DOHH2 (cell line): ENCODE measurements around the gene CRISPLD2.

Source experiments
- H3F3A ChIP-seq: fragments of 200-600 bp; sonication (generic), shearing (Covaris generic); 2 replicates; pipeline ENCODE4 v1.6.0; 2016; ENCODE audit warnings: antibody characterized with exemption, mild to moderate bottlenecking; ENCODE audit not compliant: control insufficient read depth, insufficient read depth
- H3K27ac ChIP-seq: fragments of 200-600 bp; sonication (generic); 2 replicates; pipeline ENCODE4 v1.5.1; 2014; ENCODE audit warnings: low read depth, mild to moderate bottlenecking, low read length, moderate library complexity
- H3K27me3 ChIP-seq: fragments of 200-600 bp; sonication (generic); 2 replicates; pipeline ENCODE4 v1.6.1; 2014; ENCODE audit warnings: mild to moderate bottlenecking, low read length, mixed read lengths; ENCODE audit not compliant: control insufficient read depth
- H3K36me3 ChIP-seq: fragments of 200-600 bp; sonication (generic); 2 replicates; pipeline ENCODE4 v1.6.1; 2014; ENCODE audit warnings: mild to moderate bottlenecking, low read length, moderate library complexity, mixed read lengths; ENCODE audit not compliant: control insufficient read depth
- H3K4me1 ChIP-seq: fragments of 200-600 bp; sonication (generic); 2 replicates; pipeline ENCODE4 v1.6.1; 2014; ENCODE audit warnings: mild to moderate bottlenecking, low read length, mixed read lengths; ENCODE audit not compliant: control insufficient read depth
- H3K4me2 ChIP-seq: fragments of 200-600 bp; sonication (generic); 2 replicates; pipeline ENCODE4 v1.6.0; 2014; ENCODE audit warnings: mild to moderate bottlenecking, low read length, moderate library complexity
- H3K4me3 ChIP-seq: fragments of 200-600 bp; sonication (generic); 2 replicates; pipeline ENCODE4 v1.5.1; 2014; ENCODE audit warnings: mild to moderate bottlenecking, low read length, mixed read lengths
- H3K79me2 ChIP-seq: fragments of 200-600 bp; sonication (generic); 2 replicates; pipeline ENCODE4 v1.6.1; 2014; ENCODE audit warnings: mild to moderate bottlenecking, low read length, mixed read lengths; ENCODE audit not compliant: control insufficient read depth
- H3K9me2 ChIP-seq: fragments of 200-600 bp; sonication (generic); replicated peaks from 2 replicates; pipeline ENCODE4 v1.6.1; 2014; ENCODE audit warnings: mild to moderate bottlenecking, low read length, mixed read lengths; ENCODE audit not compliant: control insufficient read depth
- H3K9me3 ChIP-seq: fragments of 200-600 bp; sonication (generic); 2 replicates; pipeline ENCODE4 v1.6.1; 2014; ENCODE audit warnings: antibody characterized with exemption, low read length, mixed read lengths; ENCODE audit not compliant: control insufficient read depth, insufficient read depth
- H4K20me1 ChIP-seq: fragments of 200-600 bp; sonication (generic); 2 replicates; pipeline ENCODE4 v1.6.0; 2014; ENCODE audit warnings: low read depth, mild to moderate bottlenecking, antibody characterized with exemption, low read length, moderate library complexity; ENCODE audit not compliant: control insufficient read depth, insufficient read depth
- EZH2phosphoT487 ChIP-seq: fragments of 200-600 bp; sonication (generic); IDR thresholded peaks from 2 replicates; pipeline ENCODE4 v1.6.1; 2017; ENCODE audit warnings: borderline replicate concordance, mild to moderate bottlenecking, antibody characterized with exemption, low read length, moderate library complexity, mixed read lengths
- TF ChIP-seq, protein P1 (sequence below): fragments of 200-600 bp; sonication (generic); IDR thresholded peaks from one replicate; pipeline ENCODE4 v1.5.1; 2014; ENCODE audit warnings: antibody characterized with exemption, mild to moderate bottlenecking, low read depth, low read length; ENCODE audit not compliant: poor library complexity, severe bottlenecking

The CRISPLD2 gene

GRCh38 chr16:84890427-84890826 is 70.6 kb downstream of the CRISPLD2 start:
- Histone ChIP-seq H4K20me1 (no peaks in the 10 kb centered on the region), H3K36me3 (no peaks in the 10 kb centered on the region), H3K79me2 (no peaks in the 10 kb centered on the region)

GRCh38 chr16:84891149-84891795 is 71.5 kb downstream of the CRISPLD2 start:
- H3K9me3 ChIP-seq: no peaks in the 10 kb centered on the region

More at GRCh38 chr16:84890427-84890826, 70.6 kb downstream of the CRISPLD2 start:
- Histone ChIP-seq H3K4me1 (peaks cover 5% of the 10 kb centered on the region; the same call in 1 of the 2 replicates), H3K4me3 (no peak overlapping the region), H3K27ac (no peak overlapping the region), H3K27me3 (0 out of 2 replicates have a peak, but pooled peaks cover under 1% of the 10 kb centered on the region), H3K4me2 (no peak overlapping the region), H3F3A (no peaks in the 10 kb centered on the region), H3K9me3 (no peaks in the 10 kb centered on the region), H3K9me2 (no peaks in the 10 kb centered on the region)
- TF ChIP-seq, protein P1, sequence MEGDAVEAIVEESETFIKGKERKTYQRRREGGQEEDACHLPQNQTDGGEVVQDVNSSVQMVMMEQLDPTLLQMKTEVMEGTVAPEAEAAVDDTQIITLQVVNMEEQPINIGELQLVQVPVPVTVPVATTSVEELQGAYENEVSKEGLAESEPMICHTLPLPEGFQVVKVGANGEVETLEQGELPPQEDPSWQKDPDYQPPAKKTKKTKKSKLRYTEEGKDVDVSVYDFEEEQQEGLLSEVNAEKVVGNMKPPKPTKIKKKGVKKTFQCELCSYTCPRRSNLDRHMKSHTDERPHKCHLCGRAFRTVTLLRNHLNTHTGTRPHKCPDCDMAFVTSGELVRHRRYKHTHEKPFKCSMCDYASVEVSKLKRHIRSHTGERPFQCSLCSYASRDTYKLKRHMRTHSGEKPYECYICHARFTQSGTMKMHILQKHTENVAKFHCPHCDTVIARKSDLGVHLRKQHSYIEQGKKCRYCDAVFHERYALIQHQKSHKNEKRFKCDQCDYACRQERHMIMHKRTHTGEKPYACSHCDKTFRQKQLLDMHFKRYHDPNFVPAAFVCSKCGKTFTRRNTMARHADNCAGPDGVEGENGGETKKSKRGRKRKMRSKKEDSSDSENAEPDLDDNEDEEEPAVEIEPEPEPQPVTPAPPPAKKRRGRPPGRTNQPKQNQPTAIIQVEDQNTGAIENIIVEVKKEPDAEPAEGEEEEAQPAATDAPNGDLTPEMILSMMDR: no peak
- no peak for TF ChIP-seq EZH2phosphoT487

GRCh38 chr16:84892097-84892496 is 72.3 kb downstream of the CRISPLD2 start:
- H4K20me1 ChIP-seq: no peaks in the 10 kb centered on the region
- H3K36me3 ChIP-seq: no peaks in the 10 kb centered on the region
- no peaks in the 10 kb centered on the region for H3F3A ChIP-seq
- H3K9me3 ChIP-seq: no peaks in the 10 kb centered on the region
- no peak overlapping the region for H3K4me2 ChIP-seq
- H3K27me3 ChIP-seq: no peaks in the 10 kb centered on the region
- H3K27ac ChIP-seq: no peak overlapping the region
- H3K4me1 ChIP-seq: no peaks in the 10 kb centered on the region
- no peak overlapping the region for H3K4me3 ChIP-seq
- TF ChIP-seq, protein P1: no peak
- H3K79me2 ChIP-seq: no peaks in the 10 kb centered on the region
- H3K9me2 ChIP-seq: no peaks in the 10 kb centered on the region

More at GRCh38 chr16:84891149-84891795, 71.5 kb downstream of the CRISPLD2 start:
- Histone ChIP-seq H3K27ac (no peak overlapping the region), H3K9me2 (no peaks in the 10 kb centered on the region), H3F3A (no peaks in the 10 kb centered on the region), H3K27me3 (no peaks in the 10 kb centered on the region), H3K4me1 (peaks cover 5% of the 10 kb centered on the region; the same call in 1 of the 2 replicates), H4K20me1 (no peaks in the 10 kb centered on the region), H3K4me3 (no peak overlapping the region), H3K36me3 (no peaks in the 10 kb centered on the region), H3K79me2 (no peaks in the 10 kb centered on the region), H3K4me2 (no peak overlapping the region)
- TF ChIP-seq EZH2phosphoT487: no peak
- TF ChIP-seq, protein P1: no peak
